Spinal cord (tissue), 10 donors: ENCODE measurements around the gene HSPA5. TPM values are rescaled to one million over a fixed set of nuclear protein-coding genes. Genes with fewer than 3 reads are reported as not detected.
"Not testable (repeated sequence)": the region's sequence is repeated elsewhere in the genome, so short reads cannot be mapped to it uniquely, and the experiment has no call there.

Source experiments
- DNase-seq, 6 donors: peaks; one replicate each; pipeline versions ENCODE4 v3.0.0 to v3.0.0-alpha.2; 2013 to 2015; ENCODE audit warnings: low spot score in 6 of 6, low read depth in 4 of 6
- H3K27ac ChIP-seq: one replicate; pipeline ENCODE4 v1.5.1; 2013; ENCODE audit warnings: low read depth, low read length, control low read depth
- H3K27me3 ChIP-seq: one replicate; pipeline ENCODE4 v1.6.1; 2013; ENCODE audit warnings: low read length; ENCODE audit not compliant: control insufficient read depth, insufficient read depth
- H3K36me3 ChIP-seq: one replicate; pipeline ENCODE4 v1.6.1; 2013; ENCODE audit warnings: low read length; ENCODE audit not compliant: control insufficient read depth, insufficient read depth
- H3K4me1 ChIP-seq: one replicate; pipeline ENCODE4 v1.6.1; 2013; ENCODE audit warnings: low read length; ENCODE audit not compliant: control insufficient read depth, insufficient read depth
- H3K4me3 ChIP-seq: one replicate; pipeline ENCODE4 v1.5.1; 2013; ENCODE audit warnings: low read depth, low read length, control low read depth
- H3K9me3 ChIP-seq: one replicate; pipeline ENCODE4 v1.6.1; 2013; ENCODE audit warnings: low read length; ENCODE audit not compliant: control insufficient read depth, insufficient read depth
- WGBS: methylation state at CpG from one replicate; pipeline ENCODE4 v1.1.5; 2013; ENCODE audit warnings: missing lambda C conversion rate; ENCODE audit not compliant: insufficient coverage; 5-methylcytosine and 5-hydroxymethylcytosine counted together
- polyA plus RNA-seq, 2 donors: library from polyadenylated mRNA; unstranded; fragments of 120-200 nt; gene quantifications; one replicate each; pipeline ENCODE4 v1.2.1, GENCODE V29; 2013; ENCODE audit not compliant: insufficient read length in 2 of 2
- total RNA-seq, 2 donors: library from RNA; depleted of rRNA in 1 of 2; stranded (reverse); fragments of 120-200 nt in 1 of 2; fragments of >200 nt in 1 of 2; gene quantifications; one replicate each; pipeline versions ENCODE4 v1.2.3 to v1.2.4, GENCODE V29; 2013 to 2014
- donor health status: healthy.

Gene HSPA5
- total and polyA plus RNA-seq, 4 donors, result 65.0 to 198 (median 142) TPM

GRCh38 chr9:125235804-125236519 is 5.2 kb downstream of the HSPA5 start:
- H3K4me3 ChIP-seq, result no peak overlapping the region
- H3K27me3 ChIP-seq, result no peaks in the 10 kb centered on the region
- no peaks in the 10 kb centered on the region for H3K9me3 ChIP-seq
- WGBS, result 76% methylated on average over 3 of the region's 5 CpGs
- no peak overlapping the region for H3K27ac ChIP-seq
- DNase-seq, result no peak
- peaks cover 16% of the 10 kb centered on the region for H3K4me1 ChIP-seq
- H3K36me3 ChIP-seq, result peaks cover 54% of the 10 kb centered on the region

- not testable (repeated sequence) for DNase-seq, H3K27ac ChIP-seq, H3K4me1 ChIP-seq, H3K4me3 ChIP-seq, H3K27me3 ChIP-seq, H3K9me3 ChIP-seq
- peaks cover 52% of the 10 kb centered on the region for H3K36me3 ChIP-seq
- WGBS, result 100% methylated on average over 1 of the region's 8 CpGs
Observed at GRCh38 chr9:125234099-125234498, 7.0 kb downstream of the HSPA5 start.

- Histone ChIP-seq H3K27ac (no peak overlapping the region), H3K27me3 (no peaks in the 10 kb centered on the region)
Observed at GRCh38 chr9:125233678-125234077, 7.5 kb downstream of the HSPA5 start.

GRCh38 chr9:125227761-125228160 is 13.4 kb downstream of the HSPA5 start:
- Histone ChIP-seq H3K9me3 (no peaks in the 10 kb centered on the region), H3K27ac (no peak overlapping the region), H3K27me3 (no peaks in the 10 kb centered on the region), H3K36me3 (peaks cover 40% of the 10 kb centered on the region), H3K4me3 (no peak overlapping the region), H3K4me1 (no peaks in the 10 kb centered on the region)
- no peak for DNase-seq
- 100% methylated on average over 1 of the region's 6 CpGs for WGBS

More at GRCh38 chr9:125233678-125234077, 7.5 kb downstream of the HSPA5 start:
- Histone ChIP-seq H3K4me1 (peaks cover 9% of the 10 kb centered on the region), H3K9me3 (no peaks in the 10 kb centered on the region), H3K36me3 (peaks cover 52% of the 10 kb centered on the region), H3K4me3 (no peak overlapping the region)
- DNase-seq, result no peak
- WGBS, result 80% methylated on average over 2 of the region's 3 CpGs

- not testable (repeated sequence) for DNase-seq, H3K27me3 ChIP-seq, H3K27ac ChIP-seq
Observed at GRCh38 chr9:125224858-125225257, 16.3 kb downstream of the HSPA5 start.

GRCh38 chr9:125218621-125219020 is 22.5 kb downstream of the HSPA5 start:
- H3K36me3 ChIP-seq, result peaks cover 29% of the 10 kb centered on the region
- 100% methylated on average over 1 of the region's 3 CpGs for WGBS

More at GRCh38 chr9:125224858-125225257, 16.3 kb downstream of the HSPA5 start:
- H3K4me3 ChIP-seq, H3K4me1 ChIP-seq, H3K9me3 ChIP-seq: not testable (repeated sequence)
- peaks cover 44% of the 10 kb centered on the region for H3K36me3 ChIP-seq

GRCh38 chr9:125214186-125214585 is 27.0 kb downstream of the HSPA5 start:
- no peaks in the 10 kb centered on the region for H3K4me1 ChIP-seq
- H3K4me3 ChIP-seq, result no peak overlapping the region
- H3K36me3 ChIP-seq, result peaks cover 25% of the 10 kb centered on the region
- no peak overlapping the region for H3K27ac ChIP-seq
- WGBS, result 97% methylated on average over 3 of the region's 5 CpGs
- DNase-seq, result no peak
- no peaks in the 10 kb centered on the region for H3K27me3 ChIP-seq
- no peaks in the 10 kb centered on the region for H3K9me3 ChIP-seq

More at GRCh38 chr9:125218621-125219020, 22.5 kb downstream of the HSPA5 start:
- Histone ChIP-seq H3K27ac (no peak overlapping the region), H3K4me3 (no peak overlapping the region), H3K4me1 (no peaks in the 10 kb centered on the region), H3K27me3 (no peaks in the 10 kb centered on the region), H3K9me3 (no peaks in the 10 kb centered on the region)
- DNase-seq, result no peak

- WGBS, result 100% methylated on average over 2 of the region's 3 CpGs
- no peak for DNase-seq
- peaks cover 5% of the 10 kb centered on the region for H3K4me1 ChIP-seq
- H3K27me3 ChIP-seq, result no peaks in the 10 kb centered on the region
- no peaks in the 10 kb centered on the region for H3K9me3 ChIP-seq
- peaks cover 53% of the 10 kb centered on the region for H3K36me3 ChIP-seq
- H3K27ac ChIP-seq, result no peak overlapping the region
- no peak overlapping the region for H3K4me3 ChIP-seq
Observed at GRCh38 chr9:125204477-125204876, 36.7 kb downstream of the HSPA5 start.

- no peaks in the 10 kb centered on the region for H3K9me3 ChIP-seq
- no peak overlapping the region for H3K27ac ChIP-seq
- peak in 2 of 6 donors; percentile 58 to 65 for DNase-seq
- H3K27me3 ChIP-seq, result no peaks in the 10 kb centered on the region
- peaks cover 9% of the 10 kb centered on the region for H3K4me1 ChIP-seq
- H3K36me3 ChIP-seq, result peaks cover 43% of the 10 kb centered on the region
- H3K4me3 ChIP-seq, result no peak overlapping the region
- no CpG with 5 or more reads among the region's 1 CpG for WGBS
Observed at GRCh38 chr9:125202846-125203618, 38.1 kb downstream of the HSPA5 start.
